ENCODE results near the gene PIGQ.

The PIGQ gene

GRCh38 chr16:534856-535445, 34.8 kb upstream of the PIGQ start:
- DNase-seq: no peak

- DNase-seq: no peak
Measured at GRCh38 chr16:535446-536405, 34.0 kb upstream of the PIGQ start.

- DNase-seq: no peak
Measured at GRCh38 chr16:536746-537145, 33.0 kb upstream of the PIGQ start.

- no peak for DNase-seq
Measured at GRCh38 chr16:537415-538335, 32.1 kb upstream of the PIGQ start.

- no peak for DNase-seq
Measured at GRCh38 chr16:539901-540530, 29.8 kb upstream of the PIGQ start.

- no peak for DNase-seq
Measured at GRCh38 chr16:540645-541340, 29.0 kb upstream of the PIGQ start.

- no peak for DNase-seq
Measured at GRCh38 chr16:543301-544164, 26.2 kb upstream of the PIGQ start.

- no peak for DNase-seq
Measured at GRCh38 chr16:544517-544916, 25.3 kb upstream of the PIGQ start.

GRCh38 chr16:546909-547770, 22.6 kb upstream of the PIGQ start:
- DNase-seq: peak; percentile 57

GRCh38 chr16:548586-548985, 21.2 kb upstream of the PIGQ start:
- no peak for DNase-seq

- no peak for DNase-seq
Measured at GRCh38 chr16:549544-550263, 20.1 kb upstream of the PIGQ start.

- DNase-seq: no peak
Measured at GRCh38 chr16:551210-551609, 18.6 kb upstream of the PIGQ start.

GRCh38 chr16:552171-552570, 17.6 kb upstream of the PIGQ start:
- no peak for DNase-seq

GRCh38 chr16:553601-554296, 16.0 kb upstream of the PIGQ start:
- DNase-seq: no peak

GRCh38 chr16:554297-554621, 15.5 kb upstream of the PIGQ start:
- no peak for DNase-seq

- DNase-seq: no peak
Measured at GRCh38 chr16:554640-555365, 15.0 kb upstream of the PIGQ start.

- DNase-seq: no peak
Measured at GRCh38 chr16:555528-556473, 14.0 kb upstream of the PIGQ start.
